GM13976 (cell line): ENCODE measurements around the gene IL1RL2.

Experiments used
- DNase-seq: peaks from one replicate; pipeline ENCODE4 v3.0.0; 2012; ENCODE audit warnings: low spot score
- in situ Hi-C: fragments of 300-500 bp; cut with MboI; formaldehyde crosslinking; loops from one replicate; pipeline ENCODE4 v1.12.0; 2022; ENCODE audit warnings: low sequenced_read_pairs, mixed read lengths, inconsistent platforms; ENCODE audit not compliant: unreplicated experiment
- TF ChIP-seq, protein P1 (sequence below): IDR thresholded peaks from 2 replicates; pipeline ENCODE4 v1.5.1; 2012; ENCODE audit warnings: borderline replicate concordance, mild to moderate bottlenecking; ENCODE audit not compliant: insufficient read depth; ENCODE audit errors: extremely low read depth, missing control alignments, control extremely low read depth

The IL1RL2 gene

DNA sequence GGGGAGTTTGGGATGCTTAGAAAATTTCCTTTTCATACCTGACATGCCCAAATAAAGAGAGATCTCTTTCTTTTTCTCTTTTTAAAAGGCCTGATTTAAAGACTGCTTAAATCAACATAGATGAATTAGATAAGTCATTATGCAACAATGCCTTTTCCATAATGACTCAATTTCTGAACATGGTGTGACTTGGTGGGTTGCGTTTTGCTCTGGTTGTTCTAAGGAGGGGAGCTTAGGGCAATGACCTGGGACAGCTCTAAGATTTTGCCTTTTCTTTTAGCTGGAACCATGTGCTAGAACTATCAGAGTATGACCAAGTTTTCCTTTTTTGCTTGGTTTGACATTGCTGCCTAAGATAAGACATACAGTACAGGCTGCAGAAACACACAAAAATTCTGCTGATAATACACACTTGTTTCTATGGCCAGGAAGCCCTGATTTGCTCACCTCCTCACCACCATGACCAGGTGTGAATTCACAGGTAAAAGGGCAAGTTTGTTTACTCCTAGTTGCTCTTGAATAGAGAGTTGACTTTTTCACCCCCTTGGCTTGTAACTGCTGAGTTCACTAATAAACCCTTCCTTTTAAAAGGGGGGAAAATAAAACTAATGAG is 66.4 kb downstream of the IL1RL2 start:
- TF ChIP-seq, protein P1, sequence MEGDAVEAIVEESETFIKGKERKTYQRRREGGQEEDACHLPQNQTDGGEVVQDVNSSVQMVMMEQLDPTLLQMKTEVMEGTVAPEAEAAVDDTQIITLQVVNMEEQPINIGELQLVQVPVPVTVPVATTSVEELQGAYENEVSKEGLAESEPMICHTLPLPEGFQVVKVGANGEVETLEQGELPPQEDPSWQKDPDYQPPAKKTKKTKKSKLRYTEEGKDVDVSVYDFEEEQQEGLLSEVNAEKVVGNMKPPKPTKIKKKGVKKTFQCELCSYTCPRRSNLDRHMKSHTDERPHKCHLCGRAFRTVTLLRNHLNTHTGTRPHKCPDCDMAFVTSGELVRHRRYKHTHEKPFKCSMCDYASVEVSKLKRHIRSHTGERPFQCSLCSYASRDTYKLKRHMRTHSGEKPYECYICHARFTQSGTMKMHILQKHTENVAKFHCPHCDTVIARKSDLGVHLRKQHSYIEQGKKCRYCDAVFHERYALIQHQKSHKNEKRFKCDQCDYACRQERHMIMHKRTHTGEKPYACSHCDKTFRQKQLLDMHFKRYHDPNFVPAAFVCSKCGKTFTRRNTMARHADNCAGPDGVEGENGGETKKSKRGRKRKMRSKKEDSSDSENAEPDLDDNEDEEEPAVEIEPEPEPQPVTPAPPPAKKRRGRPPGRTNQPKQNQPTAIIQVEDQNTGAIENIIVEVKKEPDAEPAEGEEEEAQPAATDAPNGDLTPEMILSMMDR = no peak
- in situ Hi-C loops = loop anchor here (10.0 kb wide), 2 partner anchors 102 to 192 kb away; partner anchors contain the start of gene IL18R1
- no peak for DNase-seq

DNA sequence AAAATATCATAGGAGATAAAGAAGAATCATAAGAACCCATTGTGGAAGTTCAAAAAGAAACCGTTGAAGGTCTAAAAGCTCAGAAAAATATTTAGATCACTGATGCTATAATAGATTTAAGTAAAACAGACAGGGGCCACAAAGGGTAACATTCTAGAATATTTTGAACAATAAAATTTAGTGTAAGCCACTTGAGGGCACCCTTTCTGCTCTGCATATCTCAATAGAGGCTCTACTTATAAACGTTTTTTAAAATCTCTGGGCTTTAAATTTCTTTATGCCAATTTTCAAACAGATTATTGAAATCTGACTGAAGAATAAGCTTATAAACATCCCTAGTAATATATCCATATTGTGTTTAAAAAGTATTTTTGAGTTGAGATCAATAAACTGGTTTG is 66.9 kb downstream of the IL1RL2 start:
- TF ChIP-seq, protein P1 = no peak
- DNase-seq = no peak
- in situ Hi-C loops = loop anchor here (10.0 kb wide), 2 partner anchors 101 to 191 kb away; partner anchors contain the start of gene IL18R1

DNA sequence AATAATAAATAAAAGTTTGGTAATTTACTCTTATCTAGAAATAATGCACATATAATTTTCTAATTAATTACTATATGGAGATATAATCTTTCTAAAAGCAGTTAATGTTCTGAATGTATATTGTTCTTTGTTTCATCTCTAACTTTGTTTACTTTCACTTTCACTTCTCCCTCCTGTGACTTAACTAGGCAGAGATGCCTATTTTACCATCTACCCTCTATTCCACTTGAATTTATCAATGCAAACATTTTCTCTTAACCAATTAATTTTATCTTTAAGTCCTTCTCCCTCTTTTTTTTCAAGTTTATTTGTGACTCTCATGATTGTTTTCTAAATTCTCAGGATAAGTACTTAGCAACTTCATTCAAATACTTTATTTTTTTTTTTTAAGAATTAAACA is 69.5 kb downstream of the IL1RL2 start:
- in situ Hi-C loops = loop anchor here (10.0 kb wide), 2 partner anchors 99 to 189 kb away; partner anchors contain the start of gene IL18R1
- TF ChIP-seq, protein P1 = no peak
- DNase-seq = no peak

DNA sequence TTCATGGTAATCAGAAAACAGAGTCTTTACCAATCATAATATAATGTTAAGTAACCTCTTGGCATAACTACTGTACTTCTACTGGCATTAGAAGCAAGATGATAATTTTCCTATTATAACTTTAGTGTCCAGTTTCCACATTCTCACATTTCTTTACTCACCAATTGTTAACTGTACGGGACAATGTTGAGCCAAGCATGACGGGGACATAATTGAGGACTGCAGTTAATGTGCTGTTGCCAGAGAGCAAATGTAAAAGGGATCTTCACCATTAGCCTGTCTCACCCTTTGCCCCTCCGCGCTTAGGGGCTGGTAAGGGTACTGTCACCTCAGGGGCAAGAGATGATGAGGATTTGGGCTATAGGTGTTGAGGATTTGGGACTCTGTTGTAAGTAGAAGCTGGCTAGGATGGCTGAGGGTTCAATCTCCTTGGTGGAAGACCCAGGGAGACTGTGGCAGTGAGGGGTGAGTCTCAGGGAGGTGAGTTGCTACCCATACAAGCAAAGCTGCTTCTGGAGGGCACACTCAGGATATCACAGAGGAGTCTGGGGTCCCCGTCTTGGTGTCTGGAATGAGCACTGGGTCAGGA is 70.1 kb downstream of the IL1RL2 start:
- in situ Hi-C loops = loop anchor here (10.0 kb wide), 2 partner anchors 98 to 188 kb away; partner anchors contain the start of gene IL18R1
- no peak for DNase-seq
- TF ChIP-seq, protein P1 = no peak

DNA sequence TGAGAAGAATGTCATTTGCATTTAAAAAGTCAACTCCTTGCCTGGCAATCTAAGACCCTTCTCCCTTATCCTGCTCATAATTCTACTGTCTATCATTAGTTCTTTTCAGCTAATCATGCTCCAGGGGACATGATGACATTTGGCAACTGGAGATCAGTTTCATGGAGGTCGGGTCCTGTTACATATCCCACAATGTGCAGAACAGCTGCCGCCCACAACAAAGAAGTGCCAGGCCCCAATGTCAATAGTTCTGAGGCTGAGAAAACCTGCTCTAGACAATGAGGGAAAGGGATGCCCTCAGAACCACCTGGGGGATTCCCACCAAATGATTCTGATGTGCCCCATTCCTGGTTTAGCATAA is 71.2 kb downstream of the IL1RL2 start:
- no peak for DNase-seq
- TF ChIP-seq, protein P1 = no peak
- in situ Hi-C loops = loop anchor here (10.0 kb wide), 2 partner anchors 97 to 187 kb away; partner anchors contain the start of gene IL18R1

DNA sequence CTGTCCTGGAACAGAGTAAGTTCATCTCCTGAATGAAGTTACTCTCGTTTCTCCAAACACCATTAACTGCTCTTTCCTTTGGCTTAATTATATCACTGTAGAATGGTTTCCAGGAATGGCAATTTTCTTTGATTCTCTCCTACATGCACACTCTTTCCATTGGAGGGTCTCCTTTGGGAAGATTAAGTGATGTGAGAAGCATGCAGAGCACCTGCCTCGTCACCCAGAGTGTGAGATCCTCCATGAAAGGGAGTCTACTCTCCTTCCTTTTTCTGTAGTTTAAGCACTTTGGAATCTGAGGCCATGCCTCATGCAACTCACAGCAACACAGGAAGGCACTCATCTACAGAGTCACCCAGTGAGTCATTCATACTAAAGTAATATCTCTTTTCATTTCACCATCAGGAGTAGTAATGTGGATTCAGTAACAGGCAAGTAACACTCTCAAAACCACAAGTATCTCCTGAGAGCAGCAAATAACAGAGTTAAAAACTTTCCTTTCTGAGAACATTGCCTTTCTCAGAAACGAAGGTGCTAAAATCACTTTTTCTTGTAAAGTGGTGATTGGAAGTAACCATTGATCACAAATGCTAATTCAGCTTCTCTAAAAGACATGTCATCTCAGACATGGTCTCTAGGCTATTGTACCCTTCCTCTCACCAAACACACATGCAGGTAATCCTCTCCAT is 71.7 kb downstream of the IL1RL2 start:
- TF ChIP-seq, protein P1 = no peak
- in situ Hi-C loops = loop anchor here (10.0 kb wide), 2 partner anchors 96 to 186 kb away; partner anchors contain the start of gene IL18R1
- DNase-seq = no peak
